H1 (cell line): Measurements from ENCODE around the gene SNAI1. TPM values are rescaled to one million over a fixed set of nuclear protein-coding genes. Genes with fewer than 3 reads are reported as not detected.
"Not testable (repeated sequence)": the region's sequence is repeated elsewhere in the genome, so short reads cannot be mapped to it uniquely, and the experiment has no call there.

Source experiments
- CTCF ChIA-PET: fragments of 300-600 bp; sonication (Branson Sonifier 250); formaldehyde crosslinking; loops from one replicate; lab custom pipeline; 2021; ENCODE audit not compliant: partially characterized antibody; lab: Charles Lee
- POLR2A ChIA-PET: fragments of 300-600 bp; sonication (Branson Sonifier 250); formaldehyde crosslinking; loops from one replicate; lab custom pipeline; 2021; ENCODE audit warnings: inconsistent platforms; ENCODE audit not compliant: partially characterized antibody; lab: Charles Lee
- DNase-seq, 2 experiments: peaks; one replicate each; pipeline versions ENCODE4 v3.0.0 to v3.0.0-alpha.2; 2010 to 2022; ENCODE audit warnings: low spot score in 2 of 2, low read depth in 1 of 2, mixed read lengths in 1 of 2
- FAIRE-seq: peaks from 2 replicates; lab custom pipeline; 2011; peaks lifted over from hg19 to GRCh38; lab: Jason Lieb, UNC
- H2AFZ ChIP-seq: 2 replicates; pipeline ENCODE4 v1.8.1; 2012; ENCODE audit warnings: low read length, inconsistent platforms
- H2AK5ac ChIP-seq: 2 replicates; pipeline ENCODE4 v1.6.1; 2013; ENCODE audit warnings: low read depth, low read length
- H2BK120ac ChIP-seq: replicated peaks from 2 replicates; pipeline ENCODE3; 2013; ENCODE audit warnings: low read depth, low read length, inconsistent platforms
- H2BK12ac ChIP-seq: 2 replicates; pipeline ENCODE4 v1.6.1; 2013; ENCODE audit warnings: low read depth, low read length
- H2BK15ac ChIP-seq: 2 replicates; pipeline ENCODE4 v1.6.1; 2013; ENCODE audit warnings: low read length
- H2BK20ac ChIP-seq: 2 replicates; pipeline ENCODE4 v1.6.1; 2013; ENCODE audit warnings: low read length
- H2BK5ac ChIP-seq: 2 replicates; pipeline ENCODE4 v1.6.1; 2013; ENCODE audit warnings: low read depth, low read length
- H3K14ac ChIP-seq: 2 replicates; pipeline ENCODE4 v1.6.1; 2013; ENCODE audit warnings: inconsistent platforms; ENCODE audit not compliant: insufficient read length
- H3K18ac ChIP-seq: 2 replicates; pipeline ENCODE4 v1.6.1; 2013; ENCODE audit warnings: low read length; ENCODE audit errors: extremely low read depth
- H3K23ac ChIP-seq: 2 replicates; pipeline ENCODE4 v1.6.1; 2013; ENCODE audit warnings: inconsistent platforms; ENCODE audit not compliant: insufficient read length
- H3K23me2 ChIP-seq: 2 replicates; pipeline ENCODE4 v1.6.1; 2013; ENCODE audit warnings: low read depth, low read length
- H3K27ac ChIP-seq: 2 replicates; pipeline ENCODE4 v1.6.1; 2011; ENCODE audit warnings: low read depth, low read length, inconsistent platforms
- H3K27me3 ChIP-seq, 4 experiments: replicated peaks in 1 of 4; 1 replicate in 1 of 4; 2 replicates in 3 of 4; pipeline versions ENCODE4 v1.6.1 to v1.8.1; 2011 to 2013; ENCODE audit warnings: low read length in 3 of 4, mild to moderate bottlenecking in 3 of 4, inconsistent platforms in 2 of 4, mixed read lengths in 2 of 4, moderate library complexity in 1 of 4; ENCODE audit not compliant: control insufficient read depth in 3 of 4, insufficient read depth in 3 of 4; ENCODE audit errors: extremely low read depth in 1 of 4
- H3K36me3 ChIP-seq, 4 experiments: 2 replicates each; pipeline versions ENCODE4 v1.6.1 to v1.8.1; 2011 to 2013; ENCODE audit warnings: mild to moderate bottlenecking in 4 of 4, low read length in 3 of 4, moderate library complexity in 2 of 4, control low read depth in 1 of 4, inconsistent platforms in 1 of 4; ENCODE audit not compliant: insufficient read depth in 4 of 4, control insufficient read depth in 2 of 4
- H3K4ac ChIP-seq: replicated peaks from 2 replicates; pipeline ENCODE3; 2013; ENCODE audit warnings: low read length, low read depth, mixed read lengths, inconsistent platforms; ENCODE audit not compliant: insufficient read length
- H3K4me1 ChIP-seq, 4 experiments: replicated peaks in 1 of 4; 1 replicate in 1 of 4; 2 replicates in 3 of 4; pipeline versions ENCODE4 v1.6.1 to v1.8.1; 2011 to 2013; ENCODE audit warnings: low read length in 3 of 4, inconsistent platforms in 2 of 4, mixed read lengths in 1 of 4; ENCODE audit not compliant: insufficient read depth in 4 of 4, control insufficient read depth in 3 of 4
- H3K4me2 ChIP-seq, 2 experiments: 2 replicates each; pipeline versions ENCODE4 v1.6.1 to v1.8.1; 2011 to 2013; ENCODE audit warnings: low read depth in 2 of 2, low read length in 2 of 2, control low read depth in 1 of 2, inconsistent platforms in 1 of 2, mild to moderate bottlenecking in 1 of 2; ENCODE audit not compliant: insufficient read depth in 1 of 2
- H3K4me3 ChIP-seq, 4 experiments: fragments of 200-600, 300-600 bp in 1 of 4; sonication (generic), shearing (Covaris generic), sonication (Bioruptor Twin) in 1 of 4; 2 replicates each; pipeline versions ENCODE4 v1.5.1 to v1.8.1; 2011 to 2016; ENCODE audit warnings: low read length in 4 of 4, low read depth in 3 of 4, control low read depth in 2 of 4, inconsistent platforms in 2 of 4, mild to moderate bottlenecking in 2 of 4, mixed read lengths in 1 of 4, moderate library complexity in 1 of 4; ENCODE audit not compliant: insufficient read depth in 2 of 4; ENCODE audit errors: extremely low read depth in 1 of 4
- H3K56ac ChIP-seq: replicated peaks from 2 replicates; pipeline ENCODE3; 2013; ENCODE audit warnings: low read depth, mild to moderate bottlenecking, mixed read lengths, low read length, inconsistent platforms; ENCODE audit not compliant: insufficient read length
- H3K79me1 ChIP-seq: 2 replicates; pipeline ENCODE4 v1.6.1; 2013; ENCODE audit warnings: low read depth, low read length, control low read depth
- H3K79me2 ChIP-seq, 2 experiments: 2 replicates each; pipeline versions ENCODE4 v1.6.1 to v1.8.1; 2012 to 2013; ENCODE audit warnings: low read length in 2 of 2, mild to moderate bottlenecking in 2 of 2, inconsistent platforms in 1 of 2; ENCODE audit not compliant: insufficient read depth in 2 of 2, control insufficient read depth in 1 of 2
- H3K9ac ChIP-seq, 4 experiments: replicated peaks in 1 of 4; 1 replicate in 1 of 4; 2 replicates in 3 of 4; pipeline versions ENCODE4 v1.6.1 to v1.8.1; 2011 to 2013; ENCODE audit warnings: low read depth in 3 of 4, low read length in 3 of 4, control low read depth in 2 of 4, mild to moderate bottlenecking in 2 of 4, moderate library complexity in 2 of 4, inconsistent platforms in 1 of 4; ENCODE audit errors: extremely low read depth in 1 of 4
- H3K9me3 ChIP-seq, 2 experiments: 2 replicates each; pipeline versions ENCODE4 v1.6.1 to v1.8.1; 2012 to 2013; ENCODE audit warnings: mild to moderate bottlenecking in 2 of 2, moderate library complexity in 2 of 2, control low read depth in 1 of 2, inconsistent platforms in 1 of 2, low read depth in 1 of 2, low read length in 1 of 2, mixed read lengths in 1 of 2; ENCODE audit not compliant: insufficient read depth in 2 of 2
- H4K20me1 ChIP-seq, 2 experiments: replicated peaks in 1 of 2; 2 replicates each; pipeline versions ENCODE3 to v1.8.1; 2011 to 2013; ENCODE audit warnings: inconsistent platforms in 2 of 2, low read length in 2 of 2, mild to moderate bottlenecking in 1 of 2; ENCODE audit not compliant: insufficient read depth in 2 of 2, control insufficient read depth in 1 of 2
- H4K5ac ChIP-seq: 2 replicates; pipeline ENCODE4 v1.6.1; 2013; ENCODE audit warnings: low read length, low read depth, mixed read lengths, inconsistent platforms; ENCODE audit not compliant: insufficient read length
- H4K8ac ChIP-seq: 2 replicates; pipeline ENCODE4 v1.8.0; 2013; ENCODE audit warnings: mild to moderate bottlenecking, moderate library complexity, low read length, inconsistent platforms; ENCODE audit not compliant: insufficient read depth; ENCODE audit errors: extremely low read depth
- H4K91ac ChIP-seq: replicated peaks from 2 replicates; pipeline ENCODE3; 2013; ENCODE audit warnings: low read length, mixed read lengths, inconsistent platforms; ENCODE audit not compliant: insufficient read length
- WGBS, 2 experiments: shearing (Covaris generic) in 1 of 2; methylation state at CpG; one replicate each; pipeline versions ENCODE4 v1.1.6 to v1.1.7; 2013 to 2015; ENCODE audit warnings: low lambda C conversion rate in 2 of 2, mixed read lengths in 2 of 2, inconsistent platforms in 1 of 2, low coverage in 1 of 2, missing lambda C conversion rate in 1 of 2; ENCODE audit not compliant: insufficient replicate concordance in 2 of 2, insufficient coverage in 1 of 2, insufficient read length in 1 of 2; ENCODE audit errors: extremely low coverage in 1 of 2, missing lambda C conversion rate in 1 of 2; 5-methylcytosine and 5-hydroxymethylcytosine counted together
- polyA plus RNA-seq, 7 experiments: library from polyadenylated mRNA; depleted of rRNA in 3 of 7; stranded (reverse) in 5 of 7; unstranded in 2 of 7; fragments of >200 nt in 5 of 7; fragments of 200-250 nt in 2 of 7; gene quantifications; 1 replicate in 5 of 7; 2 replicates in 1 of 7; 4 replicates in 1 of 7; pipeline versions ENCODE4 v1.2.1 to v1.2.3, GENCODE V29; 2011 to 2013; ENCODE audit warnings: missing spikeins in 2 of 7, mixed read lengths in 2 of 7
- total RNA-seq: library from RNA; stranded (reverse); fragmentation: NEBNext Ultra II Directional; extraction: Animal tissue kit (Norgen Biotek cat#: 25700); gene quantifications from 2 replicates; pipeline ENCODE4 v1.2.1, GENCODE V29; 2021

Gene SNAI1
- total and polyA plus RNA-seq, 2 of the 8 experiments (the other 6 are each of a cell fraction or from before 2014, with no cell fraction given): 6.5 to 8.0 TPM

DNA sequence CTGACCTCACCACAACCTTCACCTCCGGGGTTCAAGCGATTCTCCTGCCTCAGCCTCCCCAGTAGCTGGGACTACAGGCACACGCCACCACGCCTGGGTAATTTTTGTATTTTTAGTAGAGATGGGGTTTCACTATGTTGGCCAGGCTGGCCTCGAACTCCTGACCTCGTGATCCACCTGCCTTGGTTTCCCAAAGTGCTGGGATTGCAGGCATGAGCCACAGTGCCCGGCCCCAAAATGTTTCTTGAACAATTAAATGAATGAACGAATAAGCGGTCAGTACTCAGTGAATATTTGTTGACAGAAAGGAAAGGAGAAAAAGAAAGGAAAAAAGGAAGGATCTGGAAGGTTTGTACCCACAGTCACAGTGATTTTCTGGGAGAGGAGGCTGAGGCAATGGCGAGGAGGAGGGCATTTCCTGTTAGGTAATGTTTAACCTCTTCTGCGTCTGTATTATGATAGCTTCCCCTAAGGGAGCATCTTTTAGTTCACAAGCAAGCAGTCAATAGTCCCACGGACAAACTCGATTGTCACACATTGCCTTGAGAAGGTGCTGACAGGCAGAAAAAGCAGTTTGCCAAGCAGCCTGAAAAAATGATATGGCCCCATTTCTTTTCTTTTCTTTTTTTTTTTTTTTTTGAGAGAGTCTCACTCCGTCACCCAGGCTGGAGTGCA, 17.9 kb downstream of the SNAI1 start:
- not testable (repeated sequence) for H3K27me3 ChIP-seq, H2AK5ac ChIP-seq, DNase-seq, H3K79me2 ChIP-seq, H4K5ac ChIP-seq, H3K56ac ChIP-seq, H3K36me3 ChIP-seq, H3K9ac ChIP-seq, H3K27ac ChIP-seq, H3K23ac ChIP-seq, H3K79me1 ChIP-seq, H4K91ac ChIP-seq, H3K4ac ChIP-seq, H3K14ac ChIP-seq, H3K23me2 ChIP-seq, H3K4me3 ChIP-seq, H2BK20ac ChIP-seq, H3K4me1 ChIP-seq, H2BK5ac ChIP-seq, H4K20me1 ChIP-seq, FAIRE-seq, H2BK120ac ChIP-seq, H2BK15ac ChIP-seq, H3K9me3 ChIP-seq, H3K18ac ChIP-seq, H3K4me2 ChIP-seq, H4K8ac ChIP-seq, H2BK12ac ChIP-seq, H2AFZ ChIP-seq
- 86% methylated on average over 12 of the region's 14 CpGs; no CpG with 5 or more reads in 1 of the 2 experiments for WGBS, 2 experiments
- POLR2A ChIA-PET: interaction anchor here (1.0 to 2.4 kb wide), 3 partner anchors 10 to 18 kb away, joined by 3 to 9 read pairs (median 5); partner anchors contain the start of gene SNAI1
- CTCF ChIA-PET: interaction anchor here (1.0 to 3.9 kb wide), 4 partner anchors 11 to 71 kb away, joined by 3 to 12 read pairs (median 9); no protein-coding TSS in a partner anchor
